Measurements from ENCODE around the gene KLHL15. TPM values are rescaled to one million over a fixed set of nuclear protein-coding genes. Genes with fewer than 3 reads are reported as not detected.
A peak's percentile ranks its signal among the peaks of the same experiment; 100 is the strongest.

KLHL15 gene
- total RNA-seq, 1 donor from 2014 or later, result 5.0 TPM

DNA sequence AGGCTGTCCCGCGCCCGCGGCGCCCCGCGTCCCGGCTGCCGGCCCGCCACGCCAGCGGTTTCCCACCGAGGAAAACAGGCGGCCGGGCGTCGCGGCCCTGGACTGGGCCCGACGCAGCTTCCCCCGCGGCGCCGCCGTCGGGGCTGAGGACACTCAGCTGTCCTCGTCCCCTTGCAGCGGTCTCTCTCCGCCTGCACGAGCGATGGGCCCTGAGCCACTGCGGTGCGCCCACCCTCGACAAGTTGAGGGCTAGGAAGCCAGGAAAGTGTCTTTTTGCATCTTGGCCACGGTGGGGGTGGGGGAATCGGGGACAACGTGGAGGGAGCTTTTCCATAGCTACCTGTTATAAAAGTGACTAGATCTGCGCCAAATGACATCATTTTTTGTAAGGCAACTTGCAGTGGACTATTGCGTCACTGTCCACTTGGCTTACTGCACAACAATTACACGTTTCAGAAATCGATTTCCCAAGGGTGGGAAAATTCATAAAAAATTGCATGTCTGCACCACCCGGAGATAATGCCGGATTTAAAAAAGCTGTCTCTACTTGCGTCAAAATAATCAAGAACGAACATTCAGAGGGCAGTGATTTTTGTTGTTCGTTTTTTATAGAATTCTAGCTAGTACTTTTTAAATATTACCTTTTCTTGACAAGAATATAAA, 1.1 kb downstream of the KLHL15 start:
- Mint-ChIP-seq H3K27me3 (ENCODE audit: unreplicated experiment) (peaks cover 2% of the 10 kb centered on the region), H3K27ac (ENCODE audit: unreplicated experiment) (peak overlapping the region; percentile 96), H3K4me1 (ENCODE audit: low read depth, unreplicated experiment) (peaks cover 2% of the 10 kb centered on the region), H3K9me3 (ENCODE audit: unreplicated experiment) (peaks cover 5% of the 10 kb centered on the region), H3K4me3 (ENCODE audit: unreplicated experiment) (peak overlapping the region; percentile 90), H3K36me3 (ENCODE audit: unreplicated experiment) (no peaks in the 10 kb centered on the region)
- DNase-seq, result no peak
- TF ChIP-seq CTCF (IDR thresholded peaks at IDR 0.05; ENCODE audit: partially characterized antibody, unreplicated experiment), result no peak

GRCh38 chrX:24024819-24025740, 1.9 kb downstream of the KLHL15 start:
- TF ChIP-seq CTCF (IDR thresholded peaks at IDR 0.05; ENCODE audit: partially characterized antibody, unreplicated experiment), result no peak
- Mint-ChIP-seq H3K9me3 (ENCODE audit: unreplicated experiment) (peaks cover 5% of the 10 kb centered on the region), H3K27me3 (ENCODE audit: unreplicated experiment) (peaks cover 2% of the 10 kb centered on the region), H3K4me1 (ENCODE audit: low read depth, unreplicated experiment) (peaks cover 2% of the 10 kb centered on the region), H3K27ac (ENCODE audit: unreplicated experiment) (no peak overlapping the region), H3K4me3 (ENCODE audit: unreplicated experiment) (no peak overlapping the region), H3K36me3 (ENCODE audit: unreplicated experiment) (no peaks in the 10 kb centered on the region)
- DNase-seq, result peak; percentile 82

- H3K27ac Mint-ChIP-seq (ENCODE audit: unreplicated experiment), result peak overlapping the region; percentile 66
- H3K9me3 Mint-ChIP-seq (ENCODE audit: unreplicated experiment), result peaks cover 5% of the 10 kb centered on the region
- H3K27me3 Mint-ChIP-seq (ENCODE audit: unreplicated experiment), result peaks cover 2% of the 10 kb centered on the region
- no peak for TF ChIP-seq CTCF (IDR thresholded peaks at IDR 0.05; ENCODE audit: partially characterized antibody, unreplicated experiment)
- H3K4me1 Mint-ChIP-seq (ENCODE audit: low read depth, unreplicated experiment), result peaks cover 2% of the 10 kb centered on the region
- no peak for DNase-seq
- H3K36me3 Mint-ChIP-seq (ENCODE audit: unreplicated experiment), result no peaks in the 10 kb centered on the region
- peak overlapping the region; percentile 85 for H3K4me3 Mint-ChIP-seq (ENCODE audit: unreplicated experiment)
These were observed 2.9 kb downstream of the KLHL15 start for GRCh38 chrX:24023972-24024669.

- no peaks in the 10 kb centered on the region for H3K36me3 Mint-ChIP-seq (ENCODE audit: unreplicated experiment)
- DNase-seq, result no peak
- no peak for TF ChIP-seq CTCF (IDR thresholded peaks at IDR 0.05; ENCODE audit: partially characterized antibody, unreplicated experiment)
- peaks cover 2% of the 10 kb centered on the region for H3K4me1 Mint-ChIP-seq (ENCODE audit: low read depth, unreplicated experiment)
- peak overlapping the region; percentile 85 for H3K4me3 Mint-ChIP-seq (ENCODE audit: unreplicated experiment)
- H3K9me3 Mint-ChIP-seq (ENCODE audit: unreplicated experiment), result peaks cover 5% of the 10 kb centered on the region
- H3K27ac Mint-ChIP-seq (ENCODE audit: unreplicated experiment), result peak overlapping the region; percentile 54
- peaks cover 2% of the 10 kb centered on the region for H3K27me3 Mint-ChIP-seq (ENCODE audit: unreplicated experiment)
These were observed 3.4 kb downstream of the KLHL15 start for GRCh38 chrX:24023544-24023943.

Measured in glutamatergic neuron (in vitro differentiated cells).